HCT116 (cell line): ENCODE data around the gene SLAMF8. TPM values are rescaled to one million over a fixed set of nuclear protein-coding genes. Genes with fewer than 3 reads are reported as not detected.

Experiments
- ATAC-seq: fragments of 200-7000 bp; cut with Tn5 transposase; 2 replicates; pipeline ENCODE4 v1.9.1; 2020; ENCODE audit warnings: mild to moderate bottlenecking, moderate library complexity
- BruUV-seq: library from RNA; stranded (reverse); fragments of 400-500 nt; replicated peaks from 2 replicates; lab custom pipeline; 2021; lab: Mats Ljungman, UMichigan
- CTCF ChIA-PET: fragments of 300-600 bp; sonication (Branson Sonifier 250); formaldehyde crosslinking; loops from one replicate; lab custom pipeline; 2021; ENCODE audit warnings: antibody characterized with exemption; lab: Charles Lee
- POLR2A ChIA-PET: fragments of 300-600, 350-600 bp; sonication (Branson Sonifier 250); formaldehyde crosslinking; loops from one replicate; lab custom pipeline; 2021; ENCODE audit warnings: antibody characterized with exemption; lab: Charles Lee
- RAD21 ChIA-PET, 2 experiments: fragments of 300-600 bp; sonication (Branson Sonifier 250); formaldehyde crosslinking; loops; one replicate each; lab custom pipeline; 2023; ENCODE audit warnings: low total read pairs in 2 of 2; ENCODE audit not compliant: uncharacterized antibody in 2 of 2, unreplicated experiment in 2 of 2, low non-redundant PET in 1 of 2; lab: Charles Lee
- DNase-seq: peaks from one replicate; pipeline ENCODE4 v3.0.0-alpha.2; 2010; ENCODE audit warnings: low read depth, low spot score
- H2AFZ ChIP-seq: fragments of 200-600 bp; shearing (Covaris generic), sonication (generic); 2 replicates; pipeline ENCODE4 v1.6.1; 2017; ENCODE audit warnings: low read depth, mixed run types, mixed read lengths, antibody characterized with exemption, low read length; ENCODE audit not compliant: poor library complexity, severe bottlenecking
- H3K27ac ChIP-seq: 2 replicates; pipeline ENCODE4 v1.5.1; 2012; ENCODE audit warnings: low read depth, low read length
- H3K27me3 ChIP-seq: fragments of 200-600 bp; sonication (generic); 2 replicates; pipeline ENCODE4 v1.6.1; 2016; ENCODE audit warnings: mixed run types, low read length, mixed read lengths; ENCODE audit not compliant: insufficient read depth
- H3K36me3 ChIP-seq, 2 experiments: fragments of 200-500 bp in 1 of 2; fragments of 200-600 bp in 1 of 2; sonication (Bioruptor generic) in 1 of 2; sonication (generic) in 1 of 2; 2 replicates each; pipeline versions ENCODE4 v1.5.1 to v1.6.1; 2014 to 2016; ENCODE audit warnings: low read length in 2 of 2, inconsistent platforms in 1 of 2, mixed read lengths in 1 of 2, mixed run types in 1 of 2; ENCODE audit not compliant: insufficient read depth in 2 of 2, control insufficient read depth in 1 of 2
- H3K4me1 ChIP-seq, 2 experiments: fragments of 200-600 bp in 1 of 2; sonication (generic) in 1 of 2; 2 replicates each; pipeline versions ENCODE4 v1.5.1 to v1.6.1; 2012 to 2017; ENCODE audit warnings: low read length in 2 of 2, inconsistent platforms in 1 of 2, mild to moderate bottlenecking in 1 of 2, mixed read lengths in 1 of 2, mixed run types in 1 of 2, moderate library complexity in 1 of 2; ENCODE audit not compliant: insufficient read depth in 2 of 2, control insufficient read depth in 1 of 2
- H3K4me2 ChIP-seq: fragments of 200-600 bp; sonication (generic); 2 replicates; pipeline ENCODE4 v1.6.1; 2017; ENCODE audit warnings: mixed run types, low read length, mixed read lengths
- H3K4me3 ChIP-seq, 2 experiments: fragments of 200-600 bp in 1 of 2; sonication (generic) in 1 of 2; replicated peaks in 1 of 2; 2 replicates each; pipeline ENCODE4 v1.5.1; 2011 to 2016; ENCODE audit warnings: low read length in 2 of 2, control low read depth in 1 of 2, low read depth in 1 of 2, mild to moderate bottlenecking in 1 of 2, mixed read lengths in 1 of 2, mixed run types in 1 of 2
- H3K79me2 ChIP-seq: fragments of 200-600 bp; sonication (generic); 2 replicates; pipeline ENCODE4 v1.6.1; 2017; ENCODE audit warnings: mild to moderate bottlenecking, mixed run types, low read length, moderate library complexity, mixed read lengths; ENCODE audit not compliant: insufficient read depth
- H3K9ac ChIP-seq: fragments of 200-600 bp; sonication (generic); 2 replicates; pipeline ENCODE4 v1.6.1; 2016; ENCODE audit warnings: low read length, mixed read lengths
- H3K9me2 ChIP-seq: fragments of 200-600 bp; sonication (generic), shearing (Covaris generic); 2 replicates; pipeline ENCODE4 v1.6.1; 2017; ENCODE audit warnings: mixed run types, mild to moderate bottlenecking, moderate library complexity; ENCODE audit not compliant: insufficient read depth
- H3K9me3 ChIP-seq, 2 experiments: fragments of 200-500 bp in 1 of 2; fragments of 200-600 bp in 1 of 2; sonication (Bioruptor generic) in 1 of 2; sonication (generic) in 1 of 2; 2 replicates each; pipeline ENCODE4 v1.6.1; 2014 to 2017; ENCODE audit warnings: low read length in 2 of 2, mixed read lengths in 2 of 2, inconsistent platforms in 1 of 2, low read depth in 1 of 2, mild to moderate bottlenecking in 1 of 2, mixed run types in 1 of 2, moderate library complexity in 1 of 2; ENCODE audit not compliant: control insufficient read depth in 1 of 2, insufficient read depth in 1 of 2
- H4K20me1 ChIP-seq: fragments of 200-600 bp; sonication (generic), shearing (Covaris generic); 2 replicates; pipeline ENCODE4 v1.6.1; 2017; ENCODE audit warnings: mixed run types, mild to moderate bottlenecking, moderate library complexity; ENCODE audit not compliant: insufficient read depth
- EGR1 ChIP-seq: IDR thresholded peaks from 2 replicates; pipeline ENCODE4 v1.6.1; 2012; ENCODE audit warnings: low read depth
- ELF1 ChIP-seq: IDR thresholded peaks from 2 replicates; pipeline ENCODE4 v1.6.1; 2012; ENCODE audit warnings: low read depth, borderline replicate concordance
- EZH2phosphoT487 ChIP-seq: fragments of 200-600 bp; IDR thresholded peaks from 2 replicates; pipeline ENCODE4 v1.6.1; 2018; ENCODE audit warnings: antibody characterized with exemption, borderline replicate concordance
- JUND ChIP-seq: IDR thresholded peaks from 2 replicates; pipeline ENCODE4 v1.6.1; 2012
- POLR2A ChIP-seq: IDR thresholded peaks from 2 replicates; pipeline ENCODE4 v1.7.0; 2011; ENCODE audit warnings: borderline replicate concordance; ENCODE audit not compliant: insufficient read depth, insufficient read length; ENCODE audit errors: extremely low read depth
- POLR2AphosphoS5 ChIP-seq: IDR thresholded peaks from 2 replicates; pipeline ENCODE4 v1.6.1; 2011; ENCODE audit warnings: mild to moderate bottlenecking, low read depth, low read length, moderate library complexity
- RAD21 ChIP-seq: IDR thresholded peaks from 2 replicates; pipeline ENCODE4 v1.6.1; 2012; ENCODE audit warnings: low read depth, mild to moderate bottlenecking
- SP1 ChIP-seq: IDR thresholded peaks from 2 replicates; pipeline ENCODE4 v1.6.1; 2012; ENCODE audit warnings: low read depth
- SRF ChIP-seq: IDR thresholded peaks from 2 replicates; pipeline ENCODE4 v1.6.1; 2012; ENCODE audit warnings: low read depth
- ZFX ChIP-seq: fragments of 450-650 bp; IDR thresholded peaks from 2 replicates; pipeline ENCODE4 v1.6.1; 2017
- intact Hi-C: fragments of 100-400 bp; cut with micrococcal nuclease; formaldehyde crosslinking; loops from 2 replicates; pipeline ENCODE4 v1.10.0; 2022
- total RNA-seq: library from RNA; stranded (reverse); gene quantifications from one replicate; pipeline ENCODE4 v1.2.1, GENCODE V29; 2021; ENCODE audit not compliant: unreplicated experiment
- TF ChIP-seq, protein P1 (sequence below): IDR thresholded peaks from 2 replicates; pipeline ENCODE4 v1.6.1; 2011; ENCODE audit warnings: mild to moderate bottlenecking, low read length, moderate library complexity; ENCODE audit not compliant: insufficient replicate concordance; ENCODE audit errors: extremely low read depth
- TF ChIP-seq, protein P2 (sequence below): IDR thresholded peaks from 2 replicates; pipeline ENCODE4 v1.6.1; 2012; ENCODE audit warnings: low read depth
- TF ChIP-seq, protein P3 (sequence below), 3 experiments: fragments of 200-600 bp in 1 of 3; sonication (generic) in 1 of 3; IDR thresholded peaks in 2 of 3; conservative IDR thresholded peaks in 1 of 3; 2 replicates each; pipeline ENCODE4 v1.5.1; 2012 to 2017; ENCODE audit warnings: low read depth in 2 of 3, low read length in 2 of 3, antibody characterized with exemption in 1 of 3, borderline replicate concordance in 1 of 3, control low read depth in 1 of 3, mild to moderate bottlenecking in 1 of 3, mixed read lengths in 1 of 3, mixed run types in 1 of 3, moderate library complexity in 1 of 3; ENCODE audit not compliant: insufficient read depth in 1 of 3
- TF ChIP-seq, protein P4 (sequence below): IDR thresholded peaks from 2 replicates; pipeline ENCODE4 v1.6.1; 2012
- TF ChIP-seq, protein P5 (sequence below): IDR thresholded peaks from 2 replicates; pipeline ENCODE4 v1.6.1; 2012

SLAMF8 gene
- total RNA-seq, 1 experiment from 2014 or later, result not detected

DNA sequence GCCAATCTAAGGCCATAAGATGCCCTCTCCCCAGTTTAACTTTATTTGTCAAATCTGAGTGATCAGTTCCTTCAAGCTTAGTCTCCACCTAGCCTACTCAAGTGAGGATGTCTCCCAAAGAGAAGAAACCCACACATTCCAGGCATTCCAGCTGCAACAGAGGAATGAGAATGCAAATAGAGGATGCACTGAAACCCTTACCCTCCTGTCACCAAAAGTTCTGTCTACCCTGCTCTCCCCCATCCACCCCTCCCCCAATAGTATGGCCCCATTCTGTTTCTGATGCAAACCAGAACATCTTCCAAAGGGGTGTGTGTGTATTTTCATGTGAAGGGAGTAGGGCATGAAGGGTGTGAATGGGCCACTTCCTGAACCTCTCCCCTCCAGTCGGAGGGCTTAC lies 42.9 kb upstream of the SLAMF8 start:
- Histone ChIP-seq H3K79me2 (no peaks in the 10 kb centered on the region), H3K4me3 (no peak overlapping the region), H2AFZ (no peak overlapping the region), H4K20me1 (no peaks in the 10 kb centered on the region), H3K9ac (no peak overlapping the region), H3K9me3 (no peaks in the 10 kb centered on the region), H3K27ac (no peak overlapping the region), H3K27me3 (no peaks in the 10 kb centered on the region), H3K36me3 (no peaks in the 10 kb centered on the region), H3K9me2 (no peaks in the 10 kb centered on the region), H3K4me1 (peaks cover 3 to 21% of the 10 kb centered on the region in 2 experiments; a peak in 2 of 4 replicates), H3K4me2 (no peak overlapping the region)
- intact Hi-C loops, result no loop called here
- ATAC-seq (no peak), DNase-seq (no peak)
- ChIA-PET POLR2A (no interaction called here), RAD21 (no interaction called here), CTCF (no interaction called here)
- TF ChIP-seq ZFX, result no peak
- no peak for TF ChIP-seq SRF
- TF ChIP-seq, protein P1, sequence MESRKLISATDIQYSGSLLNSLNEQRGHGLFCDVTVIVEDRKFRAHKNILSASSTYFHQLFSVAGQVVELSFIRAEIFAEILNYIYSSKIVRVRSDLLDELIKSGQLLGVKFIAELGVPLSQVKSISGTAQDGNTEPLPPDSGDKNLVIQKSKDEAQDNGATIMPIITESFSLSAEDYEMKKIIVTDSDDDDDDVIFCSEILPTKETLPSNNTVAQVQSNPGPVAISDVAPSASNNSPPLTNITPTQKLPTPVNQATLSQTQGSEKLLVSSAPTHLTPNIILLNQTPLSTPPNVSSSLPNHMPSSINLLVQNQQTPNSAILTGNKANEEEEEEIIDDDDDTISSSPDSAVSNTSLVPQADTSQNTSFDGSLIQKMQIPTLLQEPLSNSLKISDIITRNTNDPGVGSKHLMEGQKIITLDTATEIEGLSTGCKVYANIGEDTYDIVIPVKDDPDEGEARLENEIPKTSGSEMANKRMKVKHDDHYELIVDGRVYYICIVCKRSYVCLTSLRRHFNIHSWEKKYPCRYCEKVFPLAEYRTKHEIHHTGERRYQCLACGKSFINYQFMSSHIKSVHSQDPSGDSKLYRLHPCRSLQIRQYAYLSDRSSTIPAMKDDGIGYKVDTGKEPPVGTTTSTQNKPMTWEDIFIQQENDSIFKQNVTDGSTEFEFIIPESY, result no peak
- TF ChIP-seq, protein P2, sequence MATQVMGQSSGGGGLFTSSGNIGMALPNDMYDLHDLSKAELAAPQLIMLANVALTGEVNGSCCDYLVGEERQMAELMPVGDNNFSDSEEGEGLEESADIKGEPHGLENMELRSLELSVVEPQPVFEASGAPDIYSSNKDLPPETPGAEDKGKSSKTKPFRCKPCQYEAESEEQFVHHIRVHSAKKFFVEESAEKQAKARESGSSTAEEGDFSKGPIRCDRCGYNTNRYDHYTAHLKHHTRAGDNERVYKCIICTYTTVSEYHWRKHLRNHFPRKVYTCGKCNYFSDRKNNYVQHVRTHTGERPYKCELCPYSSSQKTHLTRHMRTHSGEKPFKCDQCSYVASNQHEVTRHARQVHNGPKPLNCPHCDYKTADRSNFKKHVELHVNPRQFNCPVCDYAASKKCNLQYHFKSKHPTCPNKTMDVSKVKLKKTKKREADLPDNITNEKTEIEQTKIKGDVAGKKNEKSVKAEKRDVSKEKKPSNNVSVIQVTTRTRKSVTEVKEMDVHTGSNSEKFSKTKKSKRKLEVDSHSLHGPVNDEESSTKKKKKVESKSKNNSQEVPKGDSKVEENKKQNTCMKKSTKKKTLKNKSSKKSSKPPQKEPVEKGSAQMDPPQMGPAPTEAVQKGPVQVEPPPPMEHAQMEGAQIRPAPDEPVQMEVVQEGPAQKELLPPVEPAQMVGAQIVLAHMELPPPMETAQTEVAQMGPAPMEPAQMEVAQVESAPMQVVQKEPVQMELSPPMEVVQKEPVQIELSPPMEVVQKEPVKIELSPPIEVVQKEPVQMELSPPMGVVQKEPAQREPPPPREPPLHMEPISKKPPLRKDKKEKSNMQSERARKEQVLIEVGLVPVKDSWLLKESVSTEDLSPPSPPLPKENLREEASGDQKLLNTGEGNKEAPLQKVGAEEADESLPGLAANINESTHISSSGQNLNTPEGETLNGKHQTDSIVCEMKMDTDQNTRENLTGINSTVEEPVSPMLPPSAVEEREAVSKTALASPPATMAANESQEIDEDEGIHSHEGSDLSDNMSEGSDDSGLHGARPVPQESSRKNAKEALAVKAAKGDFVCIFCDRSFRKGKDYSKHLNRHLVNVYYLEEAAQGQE, result no peak
- no peak for TF ChIP-seq RAD21
- TF ChIP-seq, protein P3, sequence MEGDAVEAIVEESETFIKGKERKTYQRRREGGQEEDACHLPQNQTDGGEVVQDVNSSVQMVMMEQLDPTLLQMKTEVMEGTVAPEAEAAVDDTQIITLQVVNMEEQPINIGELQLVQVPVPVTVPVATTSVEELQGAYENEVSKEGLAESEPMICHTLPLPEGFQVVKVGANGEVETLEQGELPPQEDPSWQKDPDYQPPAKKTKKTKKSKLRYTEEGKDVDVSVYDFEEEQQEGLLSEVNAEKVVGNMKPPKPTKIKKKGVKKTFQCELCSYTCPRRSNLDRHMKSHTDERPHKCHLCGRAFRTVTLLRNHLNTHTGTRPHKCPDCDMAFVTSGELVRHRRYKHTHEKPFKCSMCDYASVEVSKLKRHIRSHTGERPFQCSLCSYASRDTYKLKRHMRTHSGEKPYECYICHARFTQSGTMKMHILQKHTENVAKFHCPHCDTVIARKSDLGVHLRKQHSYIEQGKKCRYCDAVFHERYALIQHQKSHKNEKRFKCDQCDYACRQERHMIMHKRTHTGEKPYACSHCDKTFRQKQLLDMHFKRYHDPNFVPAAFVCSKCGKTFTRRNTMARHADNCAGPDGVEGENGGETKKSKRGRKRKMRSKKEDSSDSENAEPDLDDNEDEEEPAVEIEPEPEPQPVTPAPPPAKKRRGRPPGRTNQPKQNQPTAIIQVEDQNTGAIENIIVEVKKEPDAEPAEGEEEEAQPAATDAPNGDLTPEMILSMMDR (IDR thresholded peaks at IDR 0.05 in 2 of 3, conservative IDR thresholded peaks at IDR 0.05 in 1 of 3; ENCODE audit: borderline replicate concordance in 1 of 3, insufficient read depth in 1 of 3, low read depth in 2 of 3, low read length in 2 of 3), result no peak
- TF ChIP-seq, protein P4, sequence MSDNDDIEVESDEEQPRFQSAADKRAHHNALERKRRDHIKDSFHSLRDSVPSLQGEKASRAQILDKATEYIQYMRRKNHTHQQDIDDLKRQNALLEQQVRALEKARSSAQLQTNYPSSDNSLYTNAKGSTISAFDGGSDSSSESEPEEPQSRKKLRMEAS, result no peak
- TF ChIP-seq JUND, result no peak
- no peak for TF ChIP-seq EZH2phosphoT487
- TF ChIP-seq ELF1, result no peak
- TF ChIP-seq POLR2AphosphoS5, result no peak
- no peak for TF ChIP-seq EGR1
- no peak for TF ChIP-seq POLR2A
- TF ChIP-seq, protein P5, sequence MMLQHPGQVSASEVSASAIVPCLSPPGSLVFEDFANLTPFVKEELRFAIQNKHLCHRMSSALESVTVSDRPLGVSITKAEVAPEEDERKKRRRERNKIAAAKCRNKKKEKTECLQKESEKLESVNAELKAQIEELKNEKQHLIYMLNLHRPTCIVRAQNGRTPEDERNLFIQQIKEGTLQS, result no peak
- TF ChIP-seq SP1, result no peak
- no TSS peak for BruUV-seq
